ENCODE results near the gene CFAP52. TPM values are rescaled to one million over a fixed set of nuclear protein-coding genes. Genes with fewer than 3 reads are reported as not detected.

The CFAP52 gene
- total and polyA plus RNA-seq, 2 of the 13 experiments (the other 11 are each of a cell fraction or from before 2014, with no cell fraction given): not detected

DNA sequence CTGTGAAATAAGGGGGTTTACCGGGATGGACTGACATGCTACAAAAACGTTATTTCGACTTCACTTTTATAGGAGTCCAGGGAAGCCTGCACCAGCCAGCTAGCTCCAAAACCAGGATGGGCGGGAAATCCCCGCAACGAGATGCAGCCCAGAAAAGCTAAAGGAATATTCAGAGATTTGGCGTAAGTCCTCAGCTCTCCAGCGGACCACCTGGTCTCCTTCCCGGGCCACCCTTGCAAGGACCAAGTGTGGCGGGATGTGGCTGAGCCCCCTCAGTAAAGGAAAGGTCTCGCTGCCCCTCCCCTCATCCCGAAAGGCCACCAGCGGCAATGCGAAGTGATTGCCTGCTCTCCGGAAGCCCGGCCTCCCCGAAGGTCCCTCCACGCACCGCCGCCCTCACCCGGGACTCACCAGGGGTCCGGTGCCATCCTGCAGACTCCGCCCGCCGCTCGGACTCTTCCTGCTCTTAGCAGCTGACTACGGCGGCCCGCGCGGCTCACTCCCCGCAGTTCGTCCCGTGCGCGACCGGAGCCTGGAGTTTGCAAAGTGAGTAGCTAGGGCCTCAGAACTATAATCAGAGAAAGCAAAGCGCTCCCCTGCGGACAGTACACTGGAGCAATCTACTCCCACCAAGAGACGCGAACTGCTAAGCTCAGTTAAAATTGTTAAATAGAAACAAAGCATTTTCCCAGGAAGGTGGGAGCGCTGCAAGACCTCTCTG is 901 bp upstream of the CFAP52 start, which contains the start of gene STX8 (continued):
- TF ChIP-seq KDM3A (CRISPR knock-in tag; IDR thresholded peaks at IDR 0.05; ENCODE audit: low read depth) (peak; percentile 90), ZNF44 (CRISPR knock-in tag; IDR thresholded peaks at IDR 0.05) (no peak), NFIC (IDR thresholded peaks at IDR 0.05; ENCODE audit: low read length) (no peak), KLF6 (CRISPR knock-in tag; IDR thresholded peaks at IDR 0.05) (0 out of 2 replicates have a peak, but pooled peaks have one; percentile 45), RFX3 (CRISPR knock-in tag; IDR thresholded peaks at IDR 0.05) (no peak), NFATC3 (CRISPR knock-in tag; IDR thresholded peaks at IDR 0.05) (no peak), ZNF777 (CRISPR knock-in tag; IDR thresholded peaks at IDR 0.05) (no peak), ZNF891 (CRISPR knock-in tag; IDR thresholded peaks at IDR 0.05) (peak; percentile 64; the same call in 1 of the 2 replicates), JUND (CRISPR knock-in tag; IDR thresholded peaks at IDR 0.05) (no peak), ZNF205 (CRISPR knock-in tag; IDR thresholded peaks at IDR 0.05) (peak; percentile 100), ZNF839 (CRISPR knock-in tag; IDR thresholded peaks at IDR 0.05; ENCODE audit: borderline replicate concordance) (peak; percentile 58; the same call in 1 of the 2 replicates), ZSCAN12 (CRISPR knock-in tag; IDR thresholded peaks at IDR 0.05) (0 out of 2 replicates have a peak, but pooled peaks have one; percentile 36), MED1 (CRISPR knock-in tag; IDR thresholded peaks at IDR 0.05) (peak; percentile 60), SOX6 (IDR thresholded peaks at IDR 0.05) (no peak), SOX6 (CRISPR knock-in tag; IDR thresholded peaks at IDR 0.05) (0 out of 2 replicates have a peak, but pooled peaks have one; percentile 49), ZNF337 (CRISPR knock-in tag; IDR thresholded peaks at IDR 0.05; ENCODE audit: borderline replicate concordance, low read depth) (no peak), SIN3A (IDR thresholded peaks at IDR 0.05; ENCODE audit: borderline replicate concordance, low read depth, low read length) (peak; percentile 89; the same call in 1 of the 2 replicates), BHLHE40 (IDR thresholded peaks at IDR 0.05; ENCODE audit: low read length) (peak; percentile 84), ZNF430 (CRISPR knock-in tag; IDR thresholded peaks at IDR 0.05) (no peak), MTA3 (CRISPR knock-in tag; IDR thresholded peaks at IDR 0.05) (no peak), ZZZ3 (CRISPR knock-in tag; IDR thresholded peaks at IDR 0.05; ENCODE audit: borderline replicate concordance) (peak; percentile 81; the same call in 1 of the 2 replicates), ZNF660 (CRISPR knock-in tag; IDR thresholded peaks at IDR 0.05; ENCODE audit: borderline replicate concordance, low read depth) (no peak), ZNF207 (IDR thresholded peaks at IDR 0.05; ENCODE audit: borderline replicate concordance) (no peak), ZNF572 (CRISPR knock-in tag; IDR thresholded peaks at IDR 0.05) (no peak), IRF2 (CRISPR knock-in tag; IDR thresholded peaks at IDR 0.05) (peak; percentile 93), ZNF326 (CRISPR knock-in tag; IDR thresholded peaks at IDR 0.05; ENCODE audit: borderline replicate concordance) (no peak), U2AF1 (optimal IDR thresholded peaks at IDR 0.05; ENCODE audit: low read depth, low read length) (no peak), BCL6 (CRISPR knock-in tag; IDR thresholded peaks at IDR 0.05) (peak; percentile 62; the same call in 1 of the 2 replicates)
- TF ChIP-seq, protein P1, sequence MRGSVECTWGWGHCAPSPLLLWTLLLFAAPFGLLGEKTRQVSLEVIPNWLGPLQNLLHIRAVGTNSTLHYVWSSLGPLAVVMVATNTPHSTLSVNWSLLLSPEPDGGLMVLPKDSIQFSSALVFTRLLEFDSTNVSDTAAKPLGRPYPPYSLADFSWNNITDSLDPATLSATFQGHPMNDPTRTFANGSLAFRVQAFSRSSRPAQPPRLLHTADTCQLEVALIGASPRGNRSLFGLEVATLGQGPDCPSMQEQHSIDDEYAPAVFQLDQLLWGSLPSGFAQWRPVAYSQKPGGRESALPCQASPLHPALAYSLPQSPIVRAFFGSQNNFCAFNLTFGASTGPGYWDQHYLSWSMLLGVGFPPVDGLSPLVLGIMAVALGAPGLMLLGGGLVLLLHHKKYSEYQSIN (CRISPR knock-in tag; IDR thresholded peaks at IDR 0.05; ENCODE audit: borderline replicate concordance): no peak
- TF ChIP-seq, protein P2, sequence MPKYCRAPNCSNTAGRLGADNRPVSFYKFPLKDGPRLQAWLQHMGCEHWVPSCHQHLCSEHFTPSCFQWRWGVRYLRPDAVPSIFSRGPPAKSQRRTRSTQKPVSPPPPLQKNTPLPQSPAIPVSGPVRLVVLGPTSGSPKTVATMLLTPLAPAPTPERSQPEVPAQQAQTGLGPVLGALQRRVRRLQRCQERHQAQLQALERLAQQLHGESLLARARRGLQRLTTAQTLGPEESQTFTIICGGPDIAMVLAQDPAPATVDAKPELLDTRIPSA (CRISPR knock-in tag; IDR thresholded peaks at IDR 0.05; ENCODE audit: borderline replicate concordance): no peak
- TF ChIP-seq, protein P3, sequence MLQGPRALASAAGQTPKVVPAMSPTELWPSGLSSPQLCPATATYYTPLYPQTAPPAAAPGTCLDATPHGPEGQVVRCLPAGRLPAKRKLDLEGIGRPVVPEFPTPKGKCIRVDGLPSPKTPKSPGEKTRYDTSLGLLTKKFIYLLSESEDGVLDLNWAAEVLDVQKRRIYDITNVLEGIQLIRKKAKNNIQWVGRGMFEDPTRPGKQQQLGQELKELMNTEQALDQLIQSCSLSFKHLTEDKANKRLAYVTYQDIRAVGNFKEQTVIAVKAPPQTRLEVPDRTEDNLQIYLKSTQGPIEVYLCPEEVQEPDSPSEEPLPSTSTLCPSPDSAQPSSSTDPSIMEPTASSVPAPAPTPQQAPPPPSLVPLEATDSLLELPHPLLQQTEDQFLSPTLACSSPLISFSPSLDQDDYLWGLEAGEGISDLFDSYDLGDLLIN (CRISPR knock-in tag; IDR thresholded peaks at IDR 0.05; ENCODE audit: borderline replicate concordance): no peak
